GM12891 (cell line): Measurements from ENCODE around the gene ARHGAP24.

Experiments
- POLR2A ChIP-seq: IDR thresholded peaks from 2 replicates; pipeline ENCODE4 v1.6.1; 2011; ENCODE audit warnings: low read depth, low read length, control low read depth
- POLR2AphosphoS5 ChIP-seq: IDR thresholded peaks from 2 replicates; pipeline ENCODE4 v1.6.1; 2011; ENCODE audit warnings: low read depth, low read length, control low read depth
- POU2F2 ChIP-seq: IDR thresholded peaks from 2 replicates; pipeline ENCODE4 v1.6.1; 2011; ENCODE audit warnings: low read depth, mild to moderate bottlenecking, control low read depth, low read length, moderate library complexity
- SPI1 ChIP-seq: IDR thresholded peaks from 2 replicates; pipeline ENCODE4 v1.6.1; 2011; ENCODE audit warnings: low read depth, low read length, control low read depth
- TAF1 ChIP-seq: IDR thresholded peaks from 2 replicates; pipeline ENCODE4 v1.6.1; 2011; ENCODE audit warnings: low read depth, low read length, control low read depth

DNA sequence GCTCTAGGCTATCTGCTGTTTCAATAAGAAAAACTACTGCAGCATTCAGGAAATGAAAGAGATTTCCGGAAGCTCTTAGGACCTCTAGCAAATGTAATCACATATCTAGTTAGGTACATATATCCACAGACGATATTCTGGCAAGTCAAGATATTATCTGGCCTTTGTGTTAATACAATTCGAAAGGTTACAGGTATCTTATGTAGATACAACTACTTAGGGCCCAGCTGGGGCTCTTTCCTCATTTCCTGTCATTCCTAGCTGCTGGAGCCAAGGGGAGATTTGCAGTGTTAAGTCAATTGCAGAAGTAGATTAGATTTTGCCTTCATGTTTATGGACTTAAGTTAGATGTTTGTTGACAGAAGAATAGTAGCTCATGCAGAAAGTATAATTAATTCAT lies 299.5 kb downstream of the ARHGAP24 start:
- TF ChIP-seq POLR2AphosphoS5 (no peak), POLR2A (no peak), TAF1 (no peak), SPI1 (no peak), POU2F2 (no peak)
